C4-2B (cell line): ENCODE measurements around the gene IGFL3.

Experiments
- CTCF ChIP-seq: fragments of 450-650 bp; conservative IDR thresholded peaks from 2 replicates; pipeline ENCODE4 v1.5.1; 2017; ENCODE audit warnings: mild to moderate bottlenecking
- ZFX ChIP-seq: fragments of 450-650 bp; IDR thresholded peaks from 2 replicates; pipeline ENCODE4 v1.6.1; 2017

GRCh38 chr19:46124638-46125115 is at the start of gene IGFL3:
- no peak for TF ChIP-seq CTCF
- TF ChIP-seq ZFX = no peak
